ACC112 (cell line): ENCODE results near the gene ADGRD1.
"Not testable (repeated sequence)": the region's sequence is repeated elsewhere in the genome, so short reads cannot be mapped to it uniquely, and the experiment has no call there.

ENCODE experiments used
- H2AFZ ChIP-seq: fragments of 200-600 bp; sonication (generic); one replicate; pipeline ENCODE4 v1.6.0; 2017; ENCODE audit warnings: antibody characterized with exemption, low read length; ENCODE audit not compliant: unreplicated experiment
- H3K27ac ChIP-seq: fragments of 200-600 bp; sonication (generic); 2 replicates; pipeline ENCODE4 v1.5.1; 2014; ENCODE audit warnings: low read depth, mild to moderate bottlenecking, antibody characterized with exemption, low read length, moderate library complexity
- H3K27me3 ChIP-seq: fragments of 200-600 bp; sonication (generic); 2 replicates; pipeline ENCODE4 v1.6.1; 2014; ENCODE audit warnings: mild to moderate bottlenecking, antibody characterized with exemption, low read length, moderate library complexity, mixed read lengths; ENCODE audit not compliant: insufficient read depth
- H3K36me3 ChIP-seq: fragments of 200-600 bp; sonication (generic); 2 replicates; pipeline ENCODE4 v1.6.1; 2016; ENCODE audit warnings: mild to moderate bottlenecking, antibody characterized with exemption, low read length, moderate library complexity, mixed read lengths; ENCODE audit not compliant: insufficient read depth
- H3K4me1 ChIP-seq: fragments of 200-600 bp; sonication (generic); one replicate; pipeline ENCODE4 v1.6.1; 2016; ENCODE audit warnings: low read length, mixed read lengths; ENCODE audit not compliant: insufficient read depth, unreplicated experiment, control insufficient read depth
- H3K4me3 ChIP-seq: fragments of 200-600 bp; sonication (generic); 2 replicates; pipeline ENCODE4 v1.5.1; 2014; ENCODE audit warnings: mild to moderate bottlenecking, low read depth, low read length
- H3K79me2 ChIP-seq: fragments of 200-600 bp; sonication (generic); one replicate; pipeline ENCODE4 v1.6.0; 2016; ENCODE audit warnings: low read length; ENCODE audit not compliant: control insufficient read depth, unreplicated experiment, insufficient read depth

ADGRD1 gene

DNA sequence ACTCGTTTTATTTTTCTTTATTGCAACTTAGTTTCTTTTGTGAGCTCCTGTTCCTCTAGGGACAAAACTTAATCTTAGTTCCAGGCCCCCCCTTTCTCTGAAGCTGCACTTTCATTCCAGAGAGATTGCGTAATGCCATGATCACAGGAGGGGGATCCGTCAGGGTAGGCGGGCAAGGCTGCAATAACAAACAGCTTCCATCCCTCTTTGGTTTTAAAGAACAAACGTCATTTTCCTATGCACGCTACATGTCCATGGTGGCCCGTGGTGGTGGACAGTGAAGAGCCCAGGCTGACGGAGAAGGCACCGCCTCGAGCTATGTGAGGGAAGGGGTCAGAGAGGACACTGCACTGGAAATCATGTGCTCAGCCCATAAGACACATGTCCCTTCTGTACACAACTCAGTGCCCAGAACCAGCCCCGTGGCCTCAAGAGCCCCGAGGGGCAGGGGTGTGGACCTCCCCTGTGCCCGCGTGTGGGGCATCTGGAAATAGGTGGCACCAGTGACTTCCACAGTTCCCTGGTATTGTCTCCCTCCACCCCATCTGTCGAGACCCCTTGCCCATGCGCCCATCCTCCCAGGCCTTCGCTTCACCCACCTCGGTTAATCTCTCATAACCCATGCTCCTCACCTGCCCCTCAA is 161.4 kb downstream of the ADGRD1 start:
- Histone ChIP-seq H3K27me3 (no peaks in the 10 kb centered on the region), H3K27ac (no peak overlapping the region), H2AFZ (no peak overlapping the region), H3K4me3 (no peak overlapping the region), H3K36me3 (no peaks in the 10 kb centered on the region), H3K79me2 (no peaks in the 10 kb centered on the region), H3K4me1 (peaks cover 3% of the 10 kb centered on the region)

- Histone ChIP-seq H2AFZ (no peak overlapping the region), H3K4me3 (no peak overlapping the region), H3K4me1 (peaks cover 3% of the 10 kb centered on the region), H3K27ac (no peak overlapping the region), H3K36me3 (no peaks in the 10 kb centered on the region), H3K79me2 (no peaks in the 10 kb centered on the region), H3K27me3 (no peaks in the 10 kb centered on the region)
Measured at GRCh38 chr12:131115766-131116467, 162.2 kb downstream of the ADGRD1 start.

GRCh38 chr12:131116468-131117117 is 162.9 kb downstream of the ADGRD1 start:
- Histone ChIP-seq H3K27ac (no peak overlapping the region), H3K79me2 (no peaks in the 10 kb centered on the region), H3K4me3 (peak overlapping the region; percentile 59), H3K36me3 (no peaks in the 10 kb centered on the region), H3K4me1 (peaks cover 3% of the 10 kb centered on the region), H3K27me3 (no peaks in the 10 kb centered on the region), H2AFZ (no peak overlapping the region)

GRCh38 chr12:131117438-131118245 is 163.9 kb downstream of the ADGRD1 start:
- no peak overlapping the region for H2AFZ ChIP-seq
- H3K4me1 ChIP-seq: no peaks in the 10 kb centered on the region
- H3K4me3 ChIP-seq: no peak overlapping the region
- H3K36me3 ChIP-seq: no peaks in the 10 kb centered on the region
- H3K27ac ChIP-seq: no peak overlapping the region
- no peaks in the 10 kb centered on the region for H3K79me2 ChIP-seq
- H3K27me3 ChIP-seq: no peaks in the 10 kb centered on the region

- no peak overlapping the region for H2AFZ ChIP-seq
- H3K27me3 ChIP-seq: no peaks in the 10 kb centered on the region
- H3K79me2 ChIP-seq: no peaks in the 10 kb centered on the region
- no peaks in the 10 kb centered on the region for H3K36me3 ChIP-seq
- H3K4me1 ChIP-seq: no peaks in the 10 kb centered on the region
- H3K4me3 ChIP-seq: no peak overlapping the region
- H3K27ac ChIP-seq: no peak overlapping the region
Measured at GRCh38 chr12:131118371-131118770, 164.7 kb downstream of the ADGRD1 start.

DNA sequence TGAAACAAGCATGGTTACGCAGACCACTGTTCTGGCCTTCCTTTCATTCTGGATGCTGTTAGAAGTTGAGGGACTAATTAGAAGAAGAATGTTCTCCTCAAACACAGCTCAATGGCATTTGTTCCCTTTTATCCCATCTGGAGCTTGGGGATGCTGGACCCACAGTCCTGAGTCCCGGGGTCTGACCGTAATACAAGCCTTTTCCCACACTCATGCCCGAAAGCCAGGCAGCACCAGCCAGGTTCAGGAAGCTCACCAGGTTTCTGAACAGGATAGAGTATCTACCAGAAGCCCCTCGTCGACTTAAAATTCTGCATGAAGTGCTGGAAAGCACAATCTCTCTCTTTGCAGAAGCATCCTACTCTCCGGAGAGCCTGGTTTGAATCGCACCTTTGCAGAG is 165.6 kb downstream of the ADGRD1 start:
- H3K4me3 ChIP-seq, H3K36me3 ChIP-seq, H3K4me1 ChIP-seq, H2AFZ ChIP-seq, H3K27me3 ChIP-seq, H3K79me2 ChIP-seq, H3K27ac ChIP-seq: not testable (repeated sequence)

DNA sequence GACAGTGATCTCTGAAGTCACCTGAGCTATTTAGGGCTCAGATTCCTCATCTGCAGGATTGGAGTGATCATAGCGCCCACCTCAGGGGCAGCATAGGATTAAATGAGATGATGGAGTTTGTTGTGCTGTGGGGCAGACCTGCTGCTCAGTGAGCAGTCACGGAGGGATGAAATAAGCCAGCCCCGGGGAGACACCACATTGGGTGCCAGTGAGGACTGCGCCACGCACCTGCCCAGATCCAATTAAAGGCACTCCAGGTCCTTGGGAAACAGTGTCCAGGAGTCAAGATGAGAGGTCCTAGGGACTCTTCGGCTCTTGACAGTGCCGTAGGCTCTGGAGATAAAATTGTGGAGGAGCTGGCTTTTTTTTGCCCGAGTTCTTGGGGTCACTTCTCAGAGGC is 166.2 kb downstream of the ADGRD1 start:
- Histone ChIP-seq H3K79me2 (no peaks in the 10 kb centered on the region), H3K36me3 (no peaks in the 10 kb centered on the region), H3K4me1 (no peaks in the 10 kb centered on the region), H3K27ac (no peak overlapping the region), H2AFZ (no peak overlapping the region), H3K4me3 (no peak overlapping the region), H3K27me3 (no peaks in the 10 kb centered on the region)

DNA sequence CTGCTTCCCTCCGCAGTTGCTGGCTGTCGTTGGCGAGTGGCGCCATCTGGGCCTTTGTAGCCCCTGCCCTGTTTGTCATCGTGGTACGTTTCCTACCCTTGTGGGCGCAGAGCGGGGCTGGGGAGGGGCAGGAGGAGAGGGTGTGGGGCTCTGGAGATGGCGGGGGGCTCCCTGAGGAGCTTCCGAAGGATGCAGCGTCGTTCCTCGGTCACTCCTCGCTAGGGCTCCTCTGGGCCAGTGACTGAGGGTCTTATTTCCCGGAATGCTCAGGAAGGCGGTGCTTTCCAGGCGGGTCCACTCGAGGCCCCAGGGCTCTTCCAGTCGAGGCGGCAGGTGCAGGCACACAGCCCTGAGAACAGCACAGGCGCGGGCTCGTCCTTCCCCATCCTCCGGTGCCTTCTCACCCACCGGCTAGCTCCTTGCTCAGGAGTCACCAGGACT is 167.1 kb downstream of the ADGRD1 start:
- no peak overlapping the region for H3K4me3 ChIP-seq
- H3K36me3 ChIP-seq: no peaks in the 10 kb centered on the region
- no peaks in the 10 kb centered on the region for H3K27me3 ChIP-seq
- no peaks in the 10 kb centered on the region for H3K4me1 ChIP-seq
- H3K27ac ChIP-seq: no peak overlapping the region
- H3K79me2 ChIP-seq: no peaks in the 10 kb centered on the region
- H2AFZ ChIP-seq: no peak overlapping the region

GRCh38 chr12:131121705-131122405 is 168.1 kb downstream of the ADGRD1 start:
- no peak overlapping the region for H3K27ac ChIP-seq
- H2AFZ ChIP-seq: no peak overlapping the region
- H3K4me3 ChIP-seq: no peak overlapping the region
- H3K27me3 ChIP-seq: no peaks in the 10 kb centered on the region
- no peaks in the 10 kb centered on the region for H3K36me3 ChIP-seq
- no peaks in the 10 kb centered on the region for H3K4me1 ChIP-seq
- no peaks in the 10 kb centered on the region for H3K79me2 ChIP-seq

- H2AFZ ChIP-seq: no peak overlapping the region
Measured at GRCh38 chr12:131122631-131123030, 168.9 kb downstream of the ADGRD1 start.

More at GRCh38 chr12:131122631-131123030, 168.9 kb downstream of the ADGRD1 start:
- Histone ChIP-seq H3K79me2 (no peaks in the 10 kb centered on the region), H3K36me3 (no peaks in the 10 kb centered on the region), H3K4me1 (no peaks in the 10 kb centered on the region), H3K4me3 (no peak overlapping the region), H3K27ac (no peak overlapping the region), H3K27me3 (no peaks in the 10 kb centered on the region)
